Ecto neural progenitor cell (in vitro differentiated cells): ENCODE measurements around the gene MYH11.
"Not testable (repeated sequence)": the region's sequence is repeated elsewhere in the genome, so short reads cannot be mapped to it uniquely, and the experiment has no call there.

Source experiments
- DNase-seq: peaks from one replicate; pipeline ENCODE4 v3.0.0-alpha.2; 2018; ENCODE audit warnings: low spot score

The MYH11 gene

GRCh38 chr16:15714393-15715172, 142.2 kb downstream of the MYH11 start:
- DNase-seq = no peak

DNA sequence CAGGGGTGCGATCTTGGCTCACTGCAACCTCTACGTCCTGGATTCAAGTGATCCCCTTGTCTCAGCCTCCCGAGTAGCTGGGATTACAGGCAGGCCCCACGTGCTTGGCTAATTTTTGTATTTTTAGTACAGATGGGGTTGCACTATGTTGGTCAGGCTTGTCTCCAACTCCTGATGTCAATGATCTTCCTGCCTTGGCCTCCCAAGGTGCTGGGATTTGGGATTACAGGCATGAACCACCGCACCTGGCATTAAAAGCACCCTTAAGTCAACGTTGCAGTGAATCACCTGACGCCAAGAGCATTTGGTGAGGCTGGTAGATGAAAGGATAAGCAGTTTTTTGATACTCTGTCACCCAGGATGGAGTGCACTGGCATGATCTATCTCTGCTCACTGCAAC, 147.8 kb downstream of the MYH11 start:
- no peak for DNase-seq

DNA sequence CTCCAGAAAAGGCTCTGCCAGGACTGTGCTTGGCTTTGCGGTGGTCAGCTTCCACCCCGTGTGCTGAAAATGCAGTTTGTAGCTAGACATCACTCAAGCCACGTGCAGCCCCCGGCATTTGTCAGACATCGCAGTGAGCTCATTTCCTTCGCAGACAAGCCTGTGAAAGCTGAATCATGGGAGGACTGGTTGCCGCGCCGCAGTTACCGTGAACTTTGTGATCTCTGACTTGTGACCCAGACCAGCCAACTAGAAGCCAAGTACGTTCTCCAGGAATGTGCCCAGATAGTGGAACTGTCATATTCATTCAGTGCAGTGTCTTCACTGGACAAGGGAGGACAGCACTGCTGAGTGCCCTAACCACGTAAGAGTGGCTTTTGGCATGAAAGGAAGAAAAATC, 148.7 kb downstream of the MYH11 start:
- DNase-seq = no peak

GRCh38 chr16:15707332-15707731, 149.5 kb downstream of the MYH11 start:
- no peak for DNase-seq

- no peak for DNase-seq
Measured at GRCh38 chr16:15705064-15705565, 151.7 kb downstream of the MYH11 start.

- peak; percentile 83 for DNase-seq
Measured at GRCh38 chr16:15704545-15704987, 152.3 kb downstream of the MYH11 start.

DNA sequence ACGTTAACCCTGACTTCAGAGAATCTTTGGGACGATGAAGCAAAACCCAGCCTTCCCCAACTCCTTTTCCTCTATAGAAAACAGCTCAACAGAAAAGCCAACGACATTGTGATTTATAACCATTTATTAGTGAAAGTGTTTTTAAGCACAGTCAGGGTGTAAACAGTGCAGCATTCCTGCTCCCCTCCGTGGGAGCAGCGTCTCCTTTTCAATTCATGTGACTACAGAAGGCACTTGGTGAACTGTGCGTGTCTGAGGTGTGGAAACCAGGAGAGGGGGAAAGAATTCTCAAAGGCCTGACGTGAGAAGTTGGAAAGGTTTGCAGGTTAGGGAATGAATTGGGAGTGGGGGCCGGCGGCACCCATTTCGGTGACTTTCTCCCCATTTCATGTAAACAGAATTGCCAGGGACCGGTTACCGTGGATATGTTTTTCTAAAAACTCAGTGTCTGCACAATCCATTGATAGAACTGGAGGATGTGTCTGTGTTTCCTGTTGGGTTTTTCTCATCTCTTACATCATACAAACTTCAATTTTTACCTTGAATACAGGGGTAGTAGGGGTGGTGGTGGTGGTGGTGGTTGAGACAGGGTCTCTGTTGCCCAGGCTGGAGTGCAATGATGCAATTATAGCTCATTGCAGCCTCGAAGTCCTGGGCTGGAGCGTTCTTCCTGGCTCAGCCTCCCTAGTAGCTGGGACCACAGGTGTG, 153.6 kb downstream of the MYH11 start:
- no peak for DNase-seq

- no peak for DNase-seq
Measured at GRCh38 chr16:15701975-15702970, 154.6 kb downstream of the MYH11 start.

DNA sequence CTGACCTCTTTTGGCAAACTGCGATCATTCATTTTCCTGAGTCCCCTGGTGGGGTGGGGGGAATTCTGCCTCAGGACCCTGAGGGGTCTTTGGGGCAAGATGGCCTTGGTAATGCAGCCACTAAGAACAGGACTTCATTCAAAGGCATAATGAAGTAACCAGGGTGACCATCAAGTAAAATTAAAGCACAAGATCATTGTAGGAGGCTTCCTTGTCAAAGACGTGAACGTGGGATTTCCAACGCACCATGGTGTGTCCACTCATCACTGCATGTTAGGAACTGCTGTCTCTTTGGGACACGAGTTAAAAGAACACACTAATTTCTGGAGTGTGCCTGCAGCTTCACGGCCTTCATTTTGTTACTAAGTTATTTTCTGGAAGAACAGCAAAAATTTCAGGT, 155.5 kb downstream of the MYH11 start:
- DNase-seq = no peak

GRCh38 chr16:15699819-15700218, 157.0 kb downstream of the MYH11 start:
- no peak for DNase-seq

DNA sequence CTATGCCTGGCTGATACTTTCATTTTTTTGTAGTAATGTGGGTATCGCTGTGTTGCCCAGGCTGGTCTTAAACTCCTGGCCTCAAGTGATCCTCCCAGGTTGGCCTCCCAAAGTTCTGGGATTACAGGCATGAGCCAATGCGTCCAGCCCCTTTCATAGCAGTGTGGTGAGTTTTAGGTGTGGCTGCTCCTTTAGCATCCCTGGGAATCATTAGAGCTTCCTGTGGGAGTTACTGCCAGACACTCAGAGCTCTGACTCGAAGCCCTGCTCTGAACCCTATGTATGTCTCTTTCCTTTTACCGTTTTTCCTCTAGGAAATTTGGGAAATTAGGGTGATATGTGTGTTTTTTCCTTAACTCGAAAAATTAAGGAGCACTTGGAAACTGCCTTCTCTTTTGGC, 162.3 kb downstream of the MYH11 start:
- no peak for DNase-seq

GRCh38 chr16:15692508-15692907, 164.3 kb downstream of the MYH11 start:
- not testable (repeated sequence) for DNase-seq

DNA sequence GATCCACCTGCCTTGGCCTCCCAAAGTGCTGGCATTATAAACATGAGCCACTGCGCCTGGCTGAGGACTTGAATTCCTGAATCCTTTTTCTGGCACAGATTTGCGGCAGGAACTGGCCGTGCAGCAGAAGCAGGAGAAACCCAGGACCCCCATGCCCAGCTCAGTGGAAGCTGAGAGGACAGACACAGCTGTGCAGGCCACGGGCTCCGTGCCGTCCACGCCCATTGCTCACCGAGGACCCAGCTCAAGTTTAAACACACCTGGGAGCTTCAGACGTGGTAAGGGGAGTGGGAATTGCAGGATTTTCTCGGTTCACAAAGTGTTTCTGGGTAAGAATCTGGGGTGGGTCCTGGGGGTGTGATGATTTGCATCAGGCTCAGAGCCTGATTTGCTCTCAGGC, 165.8 kb downstream of the MYH11 start:
- DNase-seq = no peak

- no peak for DNase-seq
Measured at GRCh38 chr16:15690296-15690695, 166.5 kb downstream of the MYH11 start.

DNA sequence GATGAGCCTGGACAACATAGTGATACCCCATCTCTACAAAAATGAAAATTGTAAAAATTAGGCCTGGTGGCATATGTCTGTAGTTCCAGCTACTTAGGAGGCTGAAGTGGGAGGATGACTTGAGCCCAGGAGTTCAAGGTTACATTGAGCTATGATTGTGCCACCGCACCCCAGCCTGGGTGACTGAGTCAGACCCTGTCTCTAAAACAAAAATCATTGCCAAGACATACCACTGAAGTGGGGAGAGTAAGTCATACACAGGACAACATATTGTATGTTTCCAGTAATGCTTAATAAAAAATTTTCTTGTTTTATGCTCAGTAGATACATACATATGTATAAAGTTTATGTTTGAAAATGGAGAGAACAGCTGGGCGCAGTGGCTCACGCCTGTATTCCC, 167.5 kb downstream of the MYH11 start:
- no peak for DNase-seq

- no peak for DNase-seq
Measured at GRCh38 chr16:15686287-15686686, 170.5 kb downstream of the MYH11 start.

DNA sequence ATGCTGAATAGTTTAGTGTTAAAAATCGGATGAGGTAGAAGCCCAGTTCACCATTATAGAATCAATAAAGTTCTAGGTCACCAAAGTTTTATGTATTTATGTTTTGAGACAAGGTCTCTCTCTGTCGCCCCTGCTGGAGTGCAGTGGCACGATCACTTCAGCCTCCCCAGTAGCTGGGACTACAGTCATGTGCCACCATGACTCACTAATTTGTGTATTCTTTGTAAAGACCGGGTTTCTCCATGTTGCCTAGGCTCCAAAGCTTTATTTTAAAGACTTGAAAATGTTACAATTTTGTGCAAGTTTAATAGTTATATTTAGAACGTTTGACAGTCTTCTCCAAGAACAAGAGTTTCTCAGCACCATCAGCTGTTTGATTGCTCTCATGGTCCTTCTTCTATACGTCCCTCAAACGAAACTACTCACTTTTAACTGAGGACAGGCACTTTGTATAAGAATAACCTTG, 174.7 kb downstream of the MYH11 start:
- no peak for DNase-seq

- no peak for DNase-seq
Measured at GRCh38 chr16:15677447-15677846, 179.4 kb downstream of the MYH11 start.

DNA sequence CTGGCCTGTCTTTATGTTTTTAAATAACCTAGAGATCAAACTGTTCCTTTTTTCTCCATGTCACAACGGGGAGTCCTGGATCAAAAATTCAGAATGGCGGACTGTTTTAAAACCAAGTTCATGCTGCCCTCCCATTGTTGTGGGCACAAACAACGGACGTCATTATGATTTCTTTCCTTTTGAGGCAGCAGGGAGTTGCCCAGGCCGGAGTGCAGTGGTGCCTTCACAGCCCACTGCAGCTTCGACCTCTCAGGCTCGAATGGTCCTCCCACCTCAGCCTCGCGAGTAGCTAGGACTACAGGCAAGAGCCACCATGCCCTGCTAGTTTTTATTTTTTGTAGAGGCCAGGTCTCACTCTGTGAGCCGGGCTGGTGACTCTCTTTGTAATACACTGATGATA, 180.3 kb downstream of the MYH11 start:
- no peak for DNase-seq

GRCh38 chr16:15674571-15674970, 182.3 kb downstream of the MYH11 start:
- DNase-seq = no peak

- DNase-seq = no peak
Measured at GRCh38 chr16:15672514-15673167, 184.2 kb downstream of the MYH11 start.
